GM12801 (cell line): ENCODE measurements around the gene ANTKMT.

Experiments
- CTCF ChIP-seq: IDR thresholded peaks from one replicate; pipeline ENCODE4 v1.5.1; 2011; ENCODE audit warnings: control low read depth; ENCODE audit not compliant: insufficient read length; ENCODE audit errors: extremely low read depth

Gene ANTKMT, protein sequence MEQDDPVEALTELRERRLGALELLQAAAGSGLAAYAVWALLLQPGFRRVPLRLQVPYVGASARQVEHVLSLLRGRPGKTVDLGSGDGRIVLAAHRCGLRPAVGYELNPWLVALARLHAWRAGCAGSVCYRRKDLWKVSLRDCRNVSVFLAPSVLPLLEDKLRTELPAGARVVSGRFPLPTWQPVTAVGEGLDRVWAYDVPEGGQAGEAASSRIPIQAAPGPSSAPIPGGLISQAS

GRCh38 chr16:720990-721764 lies at the start of gene ANTKMT:
TSS of gene ANTKMT (plus strand) at chr16:721146. CDS start at chr16:721275, 129 bp downstream.
- no peak for TF ChIP-seq CTCF

- no peak for TF ChIP-seq CTCF
These were observed 49.4 kb upstream of the ANTKMT start for GRCh38 chr16:671353-672131.

GRCh38 chr16:672371-672770 lies 48.6 kb upstream of the ANTKMT start:
- TF ChIP-seq CTCF = no peak

DNA sequence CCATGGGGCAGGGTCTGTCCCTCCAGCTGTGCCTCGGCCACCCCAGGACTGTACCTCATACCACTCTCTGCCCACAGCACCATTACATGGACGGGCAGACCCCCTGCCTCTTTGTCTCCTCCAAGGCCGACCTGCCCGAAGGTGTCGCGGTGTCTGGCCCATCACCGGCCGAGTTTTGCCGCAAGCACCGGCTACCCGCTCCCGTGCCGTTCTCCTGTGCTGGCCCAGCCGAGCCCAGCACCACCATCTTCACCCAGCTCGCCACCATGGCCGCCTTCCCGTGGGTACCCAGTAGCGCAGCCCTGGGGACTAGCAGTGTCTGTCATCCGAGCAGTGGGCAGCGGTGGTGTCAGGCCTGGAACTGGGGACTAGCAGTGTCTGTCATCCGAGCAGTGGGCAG lies 48.1 kb upstream of the ANTKMT start:
- TF ChIP-seq CTCF = no peak

DNA sequence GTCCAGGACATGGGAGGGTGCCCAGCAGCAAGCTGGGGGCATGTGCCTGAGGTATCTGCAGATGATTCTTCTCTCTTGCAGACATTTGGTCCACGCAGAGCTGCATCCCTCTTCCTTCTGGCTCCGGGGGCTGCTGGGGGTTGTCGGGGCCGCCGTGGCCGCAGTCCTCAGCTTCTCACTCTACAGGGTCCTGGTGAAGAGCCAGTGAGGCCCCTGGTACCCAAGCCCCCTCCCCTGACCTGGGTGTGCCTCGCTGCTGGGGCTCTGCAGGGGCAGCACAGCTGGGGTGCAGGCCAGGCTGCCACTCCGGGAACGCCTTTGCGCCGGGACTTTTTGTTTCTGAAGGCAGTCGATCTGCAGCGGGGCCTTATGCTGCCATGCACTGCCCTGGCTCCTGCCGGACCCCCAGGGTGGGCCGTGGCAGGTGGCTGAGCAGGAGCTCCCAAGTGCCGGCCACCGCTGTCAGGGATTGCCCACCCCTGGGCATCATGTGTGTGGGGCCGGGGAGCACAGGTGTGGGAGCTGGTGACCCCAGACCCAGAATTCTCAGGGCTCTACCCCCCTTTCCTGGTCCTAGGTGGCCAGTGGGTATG lies 47.5 kb upstream of the ANTKMT start:
- no peak for TF ChIP-seq CTCF

- no peak for TF ChIP-seq CTCF
These were observed 46.6 kb upstream of the ANTKMT start for GRCh38 chr16:674214-674881.
